Activated effector memory CD4-positive, alpha-beta T cell treated with anti-CD3 and anti-CD28 coated beads, Interleukin-2, amount 50 U/mL, for 16 hours (primary cell): ENCODE results near the gene IL1B.
"Not testable (repeated sequence)": the region's sequence is repeated elsewhere in the genome, so short reads cannot be mapped to it uniquely, and the experiment has no call there.

Experiments
- DNase-seq: peaks from one replicate; pipeline ENCODE4 v3.0.0-alpha.2; 2020

Gene IL1B

GRCh38 chr2:112849956-112850355, 13.4 kb upstream of the IL1B start:
- DNase-seq: no peak

DNA sequence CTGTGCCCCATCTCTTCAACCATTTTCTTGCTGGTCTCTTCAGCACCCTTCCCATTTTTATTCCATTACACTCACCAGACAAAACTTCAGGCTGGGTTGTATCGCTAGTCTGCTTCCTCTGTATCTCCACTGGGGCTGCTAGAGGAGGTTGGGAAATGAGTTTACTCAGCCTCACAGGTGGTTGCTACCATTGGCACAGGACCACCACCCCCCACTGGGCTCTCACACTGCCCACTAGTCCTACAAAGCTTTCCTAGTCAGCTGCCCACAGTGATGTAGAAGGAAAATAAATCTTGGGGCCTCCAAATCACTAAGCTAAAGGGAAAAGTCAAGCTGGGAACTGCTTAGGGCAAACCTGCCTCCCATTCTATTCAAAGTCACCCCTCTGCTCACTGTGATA, 12.3 kb upstream of the IL1B start:
- no peak for DNase-seq

DNA sequence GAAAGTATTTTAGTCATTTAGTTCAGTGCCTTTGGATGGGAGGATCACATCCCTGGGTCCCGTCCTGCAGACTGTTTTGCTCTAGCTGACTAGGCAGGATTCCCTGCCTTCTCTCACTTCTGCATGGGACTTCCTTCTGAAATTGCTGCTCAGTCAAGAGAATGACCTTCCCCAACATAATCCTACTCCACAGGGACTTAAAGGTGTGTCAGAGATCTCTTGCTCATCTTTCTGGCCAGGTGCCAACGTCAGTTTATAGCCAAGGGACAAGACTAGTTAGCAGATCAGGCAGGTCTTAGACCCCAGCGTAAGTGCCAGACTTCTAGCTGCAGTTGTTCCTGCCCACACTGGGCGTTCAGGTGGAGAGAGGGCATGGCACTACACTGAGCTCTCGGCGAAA, 9.5 kb upstream of the IL1B start:
- no peak for DNase-seq

DNA sequence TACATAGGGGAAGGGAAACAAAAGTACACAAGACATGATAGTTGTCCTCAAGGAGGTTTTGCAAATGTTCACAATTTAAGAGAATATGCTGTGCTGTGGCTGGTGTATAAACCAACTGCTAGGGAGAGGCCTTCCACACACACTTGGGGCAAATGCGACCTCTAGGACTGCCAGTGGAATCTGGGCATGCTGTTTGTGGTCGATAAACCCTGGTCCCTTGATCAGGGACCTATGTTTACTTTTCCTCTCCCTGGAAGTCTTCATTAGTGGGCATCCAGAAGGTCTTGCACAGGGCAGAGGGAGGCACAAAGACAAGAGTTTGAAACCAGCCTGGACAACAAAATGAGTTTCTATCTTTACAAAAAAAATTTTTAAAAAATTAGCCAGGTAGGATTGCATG, 7.3 kb upstream of the IL1B start:
- no peak for DNase-seq

DNA sequence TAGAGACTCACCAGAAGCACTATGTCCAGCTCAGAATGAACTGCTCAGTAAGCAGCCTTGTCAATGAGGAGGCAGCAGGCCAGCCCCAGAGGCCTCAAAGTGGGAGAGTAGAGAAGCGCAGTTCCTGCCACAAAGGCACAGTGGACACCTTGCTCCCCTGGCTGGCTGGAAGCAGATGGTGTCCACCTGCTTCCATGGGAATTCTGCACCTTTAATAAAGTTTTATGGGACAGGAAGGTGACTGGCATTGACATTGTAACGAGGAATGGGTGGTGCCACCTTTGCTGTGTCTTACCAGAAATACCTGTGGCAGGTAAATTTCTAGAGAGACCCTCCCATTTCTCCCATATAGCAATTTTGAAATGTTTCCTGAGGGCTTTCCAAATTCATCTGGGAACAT, 6.7 kb upstream of the IL1B start:
- DNase-seq: no peak

GRCh38 chr2:112841295-112842044, 4.9 kb upstream of the IL1B start:
- no peak for DNase-seq

- DNase-seq: no peak
These were observed 3.5 kb upstream of the IL1B start for GRCh38 chr2:112840068-112840445.

DNA sequence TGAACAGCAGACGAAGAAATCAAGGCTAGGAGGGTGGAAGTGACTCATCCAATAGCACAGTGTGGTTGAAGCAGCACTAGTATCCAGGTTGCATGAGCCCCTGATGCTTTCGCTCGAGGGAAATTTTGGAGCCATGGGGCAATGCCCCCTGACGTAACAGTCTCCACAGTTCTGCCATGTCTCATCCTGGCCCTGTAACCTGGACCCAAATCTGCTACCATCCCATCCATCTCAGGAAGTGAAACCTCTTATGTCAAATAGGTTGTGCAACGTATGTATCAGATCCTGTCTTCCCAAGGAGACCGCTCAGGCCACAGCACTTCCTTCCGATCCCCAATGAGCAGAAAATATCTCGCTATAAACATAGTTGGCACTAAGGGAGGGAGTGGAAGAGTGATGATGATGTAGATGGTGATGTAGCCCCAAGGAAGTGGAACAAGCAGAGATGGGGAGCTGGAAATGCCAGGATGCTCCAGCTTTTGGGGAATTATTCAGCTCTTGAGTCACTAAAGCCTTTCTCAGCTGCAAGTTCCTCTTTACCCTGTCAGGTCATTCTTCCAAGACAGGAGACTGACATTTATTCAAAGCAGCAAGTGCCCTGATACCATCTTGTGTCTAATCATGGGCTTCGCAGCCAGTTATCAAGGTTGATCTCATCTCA, 3.0 kb upstream of the IL1B start:
- no peak for DNase-seq

DNA sequence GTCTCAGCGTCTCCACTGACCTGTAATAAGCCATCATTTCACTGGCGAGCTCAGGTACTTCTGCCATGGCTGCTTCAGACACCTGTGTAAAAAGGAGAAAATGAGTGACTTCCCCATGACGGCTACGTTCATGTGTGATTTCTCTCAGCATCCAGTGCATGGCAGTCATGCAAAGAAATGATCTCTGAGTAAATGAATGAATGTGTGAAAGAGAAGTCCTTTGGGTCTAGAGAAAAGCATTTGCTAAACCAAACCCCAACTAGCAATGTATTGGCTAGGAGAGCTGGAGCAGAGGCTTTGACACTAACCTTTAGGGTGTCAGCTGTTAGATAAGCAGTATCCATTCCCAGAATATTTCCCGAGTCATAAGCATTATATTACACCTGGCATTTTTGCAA, 417 bp downstream of the IL1B start:
- DNase-seq: no peak

DNA sequence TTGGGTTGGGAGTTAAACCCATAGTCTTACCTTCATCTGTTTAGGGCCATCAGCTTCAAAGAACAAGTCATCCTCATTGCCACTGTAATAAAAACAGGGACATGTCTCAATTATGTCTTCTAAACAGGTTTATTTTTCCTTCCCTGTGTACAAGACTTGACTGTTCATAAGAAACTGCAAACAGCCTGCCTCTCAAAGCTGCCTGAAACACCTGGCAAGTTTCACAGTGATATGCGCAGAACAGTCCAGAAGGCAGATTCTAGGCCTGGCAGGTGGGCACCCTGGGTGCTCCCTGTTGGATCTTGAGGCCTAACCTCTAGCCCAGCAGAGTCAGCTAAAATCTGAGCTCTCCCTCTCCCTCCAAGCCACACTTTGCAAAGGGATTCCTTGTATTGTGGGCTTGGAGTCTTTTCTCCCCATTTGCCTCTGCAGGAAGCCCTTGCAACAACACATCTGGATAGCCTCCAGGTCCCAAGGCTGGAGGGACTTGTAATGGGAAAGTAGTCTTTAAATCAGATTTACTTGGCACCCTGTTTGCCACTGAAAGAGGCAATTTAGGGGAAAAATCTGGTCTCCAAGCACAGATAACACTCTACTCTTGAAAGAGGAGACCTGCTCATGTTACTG, 930 bp downstream of the IL1B start:
- no peak for DNase-seq

DNA sequence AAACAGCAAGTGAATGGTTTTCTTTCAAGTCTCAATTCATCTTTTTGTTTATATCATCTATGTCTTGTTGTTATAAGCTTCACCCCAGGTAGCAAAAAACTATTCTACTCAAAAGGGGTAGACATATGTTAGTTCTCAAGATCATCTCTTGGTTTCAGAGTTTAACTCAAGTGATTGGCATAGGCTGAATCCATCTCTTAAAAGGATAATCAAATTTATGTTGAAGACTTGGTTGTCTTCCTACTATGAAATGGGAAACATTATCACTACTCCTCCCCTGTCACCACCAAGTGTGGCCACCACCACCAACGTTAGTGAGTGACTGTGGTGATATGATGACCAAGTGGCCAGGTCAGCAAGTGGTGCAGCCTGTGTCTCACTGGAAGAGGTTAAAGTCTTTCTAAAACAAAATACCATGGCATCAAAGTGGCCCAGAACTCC, 1.5 kb downstream of the IL1B start:
- DNase-seq: no peak

GRCh38 chr2:112834396-112835037, 2.1 kb downstream of the IL1B start:
- no peak for DNase-seq

DNA sequence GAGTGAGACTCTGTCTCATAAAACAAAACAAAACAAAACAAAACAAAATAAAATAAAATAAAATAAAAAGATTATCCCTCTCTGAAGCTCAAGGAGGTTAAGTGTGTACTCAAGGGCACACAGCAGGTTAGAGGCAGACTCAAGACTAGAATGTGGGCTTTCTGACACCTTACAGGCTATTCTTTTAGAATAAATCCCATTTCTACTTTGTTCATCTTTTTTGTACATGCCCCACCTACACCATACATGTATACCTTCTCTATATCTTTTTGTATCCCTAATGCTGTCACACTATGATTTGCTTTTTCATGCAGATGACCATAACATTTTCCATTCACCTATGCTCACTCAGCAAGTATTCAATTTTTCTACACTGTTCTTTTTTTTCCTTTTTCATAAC, 2.6 kb downstream of the IL1B start:
- DNase-seq: no peak

- DNase-seq: not testable (repeated sequence)
These were observed 3.0 kb downstream of the IL1B start for GRCh38 chr2:112833639-112833931.

- no peak for DNase-seq
These were observed 3.5 kb downstream of the IL1B start for GRCh38 chr2:112832841-112833638.

DNA sequence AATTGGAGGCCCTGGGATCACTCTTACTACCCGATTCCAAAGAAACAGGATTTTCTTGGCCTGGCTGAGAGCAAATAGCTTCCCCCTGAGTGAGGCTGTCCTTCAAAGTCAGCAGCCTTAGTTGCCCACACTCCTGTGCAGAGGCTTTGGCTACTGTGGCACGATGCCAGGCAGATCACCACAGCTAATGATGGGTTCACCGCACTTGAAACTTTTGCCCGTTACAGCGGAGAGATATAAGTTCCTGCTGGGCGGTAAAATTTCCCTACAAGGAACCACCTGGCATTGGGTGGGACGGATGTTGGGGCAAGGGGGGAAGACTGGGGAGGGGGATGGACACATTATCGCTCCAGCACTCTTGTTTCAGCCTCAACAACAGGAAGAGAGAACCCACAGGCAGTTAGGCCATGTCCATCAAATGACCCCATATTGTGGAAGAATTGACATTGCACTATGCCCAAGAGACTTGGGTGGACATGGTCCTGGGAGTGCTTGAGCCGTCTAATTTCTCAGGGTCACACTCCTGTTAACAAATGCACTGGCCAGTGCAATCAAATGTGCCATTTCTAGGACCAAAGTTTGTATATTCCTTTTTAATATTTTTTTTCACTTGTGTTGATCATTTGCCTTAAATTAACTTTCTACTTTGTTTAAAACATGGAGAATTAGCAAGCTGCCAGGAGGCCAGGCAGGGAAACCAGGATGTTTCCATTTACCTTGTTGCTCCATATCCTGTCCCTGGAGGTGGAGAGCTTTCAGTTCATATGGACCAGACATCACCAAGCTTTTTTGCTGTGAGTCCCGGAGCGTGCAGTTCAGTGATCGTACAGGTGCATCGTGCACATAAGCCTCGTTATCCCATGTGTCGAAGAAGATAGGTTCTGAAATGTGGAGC, 4.4 kb downstream of the IL1B start:
- DNase-seq: no peak

GRCh38 chr2:112831513-112831845, 5.1 kb downstream of the IL1B start:
- no peak for DNase-seq

DNA sequence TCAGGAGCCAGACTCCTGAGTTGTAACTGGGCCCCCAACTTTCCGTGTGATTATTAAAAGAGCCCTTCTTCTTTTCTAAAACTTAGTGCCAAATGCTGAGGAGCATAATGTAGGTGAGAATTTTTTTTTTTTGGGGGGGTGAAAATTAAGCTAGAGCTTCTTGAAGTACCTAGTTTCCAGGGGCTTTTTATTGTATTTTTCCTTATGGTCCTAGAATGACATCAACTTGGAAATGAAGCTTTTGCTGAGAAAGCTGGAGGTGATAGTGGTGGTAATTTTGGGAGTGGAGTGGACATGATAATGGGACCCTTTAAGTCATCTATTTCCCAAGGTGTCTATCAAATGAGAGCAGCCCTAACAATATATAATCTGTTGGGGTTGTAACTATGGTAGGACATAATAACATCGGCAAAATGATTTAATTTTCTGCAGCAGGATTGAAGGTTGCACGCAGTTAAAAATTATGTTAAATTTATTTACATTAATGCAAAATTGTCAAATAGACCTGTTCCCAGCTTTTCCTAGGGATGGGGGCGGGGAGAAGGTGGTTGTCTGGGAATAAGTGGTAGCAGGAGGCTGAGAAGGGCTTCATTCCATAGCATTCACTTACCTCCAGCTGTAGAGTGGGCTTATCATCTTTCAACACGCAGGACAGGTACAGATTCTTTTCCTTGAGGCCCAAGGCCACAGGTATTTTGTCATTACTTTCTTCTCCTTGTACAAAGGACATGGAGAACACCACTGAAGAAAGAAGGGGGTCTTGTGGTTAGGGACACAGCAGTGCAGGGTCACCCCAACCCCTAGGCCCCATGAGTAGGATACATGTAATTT, 5.7 kb downstream of the IL1B start:
- no peak for DNase-seq

DNA sequence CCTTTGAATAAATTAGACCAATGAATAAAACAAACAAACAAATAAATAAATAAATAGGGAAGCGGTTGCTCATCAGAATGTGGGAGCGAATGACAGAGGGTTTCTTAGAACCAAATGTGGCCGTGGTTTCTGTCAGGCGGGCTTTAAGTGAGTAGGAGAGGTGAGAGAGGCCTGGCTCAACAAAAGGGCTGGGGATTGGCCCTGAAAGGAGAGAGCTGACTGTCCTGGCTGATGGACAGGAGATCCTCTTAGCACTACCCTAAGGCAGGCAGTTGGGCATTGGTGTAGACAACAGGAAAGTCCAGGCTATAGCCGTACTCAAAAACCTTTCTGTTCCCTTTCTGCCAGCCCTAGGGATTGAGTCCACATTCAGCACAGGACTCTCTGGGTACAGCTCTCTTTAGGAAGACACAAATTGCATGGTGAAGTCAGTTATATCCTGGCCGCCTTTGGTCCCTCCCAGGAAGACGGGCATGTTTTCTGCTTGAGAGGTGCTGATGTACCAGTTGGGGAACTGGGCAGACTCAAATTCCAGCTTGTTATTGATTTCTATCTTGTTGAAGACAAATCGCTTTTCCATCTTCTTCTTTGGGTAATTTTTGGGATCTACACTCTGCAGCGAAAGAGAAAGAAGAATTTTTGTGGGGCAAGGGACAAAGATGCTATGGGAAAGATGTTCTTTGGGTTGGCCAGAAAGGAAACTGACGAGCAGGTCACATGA, 6.5 kb downstream of the IL1B start:
- no peak for DNase-seq

DNA sequence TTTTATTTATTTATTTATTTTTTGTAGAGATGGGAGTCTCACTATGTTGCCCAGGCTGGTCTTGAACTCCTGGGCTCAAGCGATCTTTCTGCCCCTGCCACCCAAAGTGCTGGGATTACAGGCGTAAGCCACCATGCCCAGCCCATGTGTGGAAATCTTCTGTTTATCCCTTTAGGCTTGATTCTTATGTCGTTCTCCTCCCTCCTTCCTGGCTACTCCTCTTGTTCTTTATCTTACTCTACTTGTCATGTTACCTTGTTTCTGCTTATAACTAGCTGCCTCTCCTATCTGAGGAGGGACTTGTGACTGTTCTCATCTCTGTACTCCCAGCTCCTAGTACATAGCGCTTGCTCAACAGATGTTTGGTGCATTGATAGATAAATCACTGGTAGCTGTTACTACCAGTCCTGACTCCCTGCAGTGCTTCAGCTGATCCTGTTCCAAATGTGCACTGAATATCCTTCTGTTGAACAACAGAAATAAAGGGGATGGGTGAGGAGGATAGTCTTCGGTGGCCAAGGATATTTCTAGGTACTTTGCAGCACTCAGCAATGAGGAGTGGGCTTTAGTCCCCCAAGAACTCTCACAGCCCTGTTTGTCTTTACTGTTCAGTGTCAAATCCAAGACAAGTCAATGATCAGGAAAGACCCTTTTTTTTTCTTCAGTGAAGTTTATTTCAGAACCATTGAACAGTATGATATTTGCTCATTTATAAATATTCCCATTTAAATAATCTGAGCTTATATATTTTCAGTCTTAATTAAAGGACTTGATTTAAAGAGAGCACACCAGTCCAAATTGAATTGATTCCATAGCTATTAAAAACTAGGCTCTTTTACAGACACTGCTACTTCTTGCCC, 7.2 kb downstream of the IL1B start:
- DNase-seq: no peak
